Testis (tissue), 3 donors: ENCODE results near the gene SUMO1. TPM values are rescaled to one million over a fixed set of nuclear protein-coding genes. Genes with fewer than 3 reads are reported as not detected.

ENCODE experiments used
- DNase-seq: peaks from one replicate; pipeline ENCODE4 v3.0.0-alpha.2; 2019
- H3K27ac ChIP-seq, 2 donors: fragments of 200-600 bp; sonication (generic); one replicate each; pipeline ENCODE4 v1.5.1; 2019
- H3K27me3 ChIP-seq: fragments of 200-600 bp; sonication (generic); one replicate; pipeline ENCODE4 v1.5.1; 2019
- H3K36me3 ChIP-seq: fragments of 200-600 bp; sonication (generic); one replicate; pipeline ENCODE4 v1.5.1; 2017; ENCODE audit warnings: low read depth; ENCODE audit errors: missing control alignments
- H3K4me1 ChIP-seq: fragments of 200-600 bp; sonication (generic); one replicate; pipeline ENCODE4 v1.5.1; 2019
- H3K4me3 ChIP-seq, 2 donors: fragments of 200-600 bp; sonication (generic); one replicate each; pipeline ENCODE4 v1.5.1; 2017 to 2019
- H3K9me3 ChIP-seq: fragments of 200-600 bp; sonication (generic); one replicate; pipeline ENCODE4 v1.5.1; 2017
- POLR2A ChIP-seq: fragments of 450-650 bp; IDR thresholded peaks from one replicate; pipeline ENCODE4 v1.6.1; 2017; ENCODE audit warnings: antibody characterized with exemption, mild to moderate bottlenecking, moderate library complexity
- WGBS, 2 donors: methylation state at CpG; one replicate each; pipeline ENCODE4 v1.1.5; 2018; 5-methylcytosine and 5-hydroxymethylcytosine counted together
- intact Hi-C: fragments of 100-400 bp; cut with DNase I; formaldehyde crosslinking; loops from one replicate; pipeline ENCODE4 v1.15.1; 2023; ENCODE audit warnings: low total_unique reads
- polyA plus RNA-seq: library from polyadenylated mRNA; stranded (reverse); fragments of 350-450 nt; fragmentation: Illumina TruSeq; extraction: RNeasy Lipid Tissue Mini Kit (QIAGEN cat#74804); gene quantifications from one replicate; pipeline ENCODE4 v1.2.3, GENCODE V29; 2014; ENCODE audit warnings: low read depth, low replicate concordance; ENCODE audit not compliant: insufficient read depth
- total RNA-seq, 2 donors: library from RNA; depleted of rRNA; stranded (reverse); fragments of >200 nt; gene quantifications; one replicate each; pipeline ENCODE4 v1.2.3, GENCODE V29; 2016
- TF ChIP-seq, protein P1 (sequence below), 3 experiments: fragments of 450-650 bp in 2 of 3; fragments of 200-600 bp in 1 of 3; sonication (generic) in 1 of 3; IDR thresholded peaks; one replicate each; pipeline ENCODE4 v1.5.1; 2016 to 2019; ENCODE audit warnings: antibody characterized with exemption in 3 of 3, mild to moderate bottlenecking in 2 of 3, moderate library complexity in 1 of 3

SUMO1 gene
- total and polyA plus RNA-seq, 3 donors from 2014 or later, result 59.0 to 98.8 (median 61.4) TPM

DNA sequence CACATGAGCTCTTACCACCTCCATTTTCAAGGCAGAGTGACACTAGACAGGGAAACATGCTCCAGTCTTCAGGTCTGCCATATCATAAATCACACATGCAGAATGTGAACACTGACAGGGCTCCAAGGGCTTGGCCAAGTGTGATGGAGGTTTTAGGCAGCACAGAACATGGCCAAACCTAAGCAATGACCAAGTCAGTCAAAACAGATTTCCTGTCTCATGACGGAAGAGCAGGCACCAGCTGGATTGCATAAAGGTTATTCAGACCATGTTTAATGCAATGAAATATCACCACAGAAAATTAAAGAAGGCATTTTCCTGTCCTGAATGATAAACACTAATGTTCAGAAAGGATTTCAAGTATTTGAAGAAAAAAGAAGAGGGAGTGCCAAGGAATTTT, 72.5 kb downstream of the SUMO1 start:
- Histone ChIP-seq H3K27ac (no peak overlapping the region), H3K36me3 (no peaks in the 10 kb centered on the region), H3K4me1 (no peaks in the 10 kb centered on the region), H3K4me3 (no peak overlapping the region), H3K9me3 (no peaks in the 10 kb centered on the region), H3K27me3 (no peaks in the 10 kb centered on the region)
- no peak for DNase-seq
- TF ChIP-seq, protein P1, sequence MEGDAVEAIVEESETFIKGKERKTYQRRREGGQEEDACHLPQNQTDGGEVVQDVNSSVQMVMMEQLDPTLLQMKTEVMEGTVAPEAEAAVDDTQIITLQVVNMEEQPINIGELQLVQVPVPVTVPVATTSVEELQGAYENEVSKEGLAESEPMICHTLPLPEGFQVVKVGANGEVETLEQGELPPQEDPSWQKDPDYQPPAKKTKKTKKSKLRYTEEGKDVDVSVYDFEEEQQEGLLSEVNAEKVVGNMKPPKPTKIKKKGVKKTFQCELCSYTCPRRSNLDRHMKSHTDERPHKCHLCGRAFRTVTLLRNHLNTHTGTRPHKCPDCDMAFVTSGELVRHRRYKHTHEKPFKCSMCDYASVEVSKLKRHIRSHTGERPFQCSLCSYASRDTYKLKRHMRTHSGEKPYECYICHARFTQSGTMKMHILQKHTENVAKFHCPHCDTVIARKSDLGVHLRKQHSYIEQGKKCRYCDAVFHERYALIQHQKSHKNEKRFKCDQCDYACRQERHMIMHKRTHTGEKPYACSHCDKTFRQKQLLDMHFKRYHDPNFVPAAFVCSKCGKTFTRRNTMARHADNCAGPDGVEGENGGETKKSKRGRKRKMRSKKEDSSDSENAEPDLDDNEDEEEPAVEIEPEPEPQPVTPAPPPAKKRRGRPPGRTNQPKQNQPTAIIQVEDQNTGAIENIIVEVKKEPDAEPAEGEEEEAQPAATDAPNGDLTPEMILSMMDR (IDR thresholded peaks at IDR 0.05), result no peak
- no peak for TF ChIP-seq POLR2A
- WGBS, 2 donors, result 76 to 86% methylated on average over 1 of the region's 1 CpG
- intact Hi-C loops, result no loop called here

DNA sequence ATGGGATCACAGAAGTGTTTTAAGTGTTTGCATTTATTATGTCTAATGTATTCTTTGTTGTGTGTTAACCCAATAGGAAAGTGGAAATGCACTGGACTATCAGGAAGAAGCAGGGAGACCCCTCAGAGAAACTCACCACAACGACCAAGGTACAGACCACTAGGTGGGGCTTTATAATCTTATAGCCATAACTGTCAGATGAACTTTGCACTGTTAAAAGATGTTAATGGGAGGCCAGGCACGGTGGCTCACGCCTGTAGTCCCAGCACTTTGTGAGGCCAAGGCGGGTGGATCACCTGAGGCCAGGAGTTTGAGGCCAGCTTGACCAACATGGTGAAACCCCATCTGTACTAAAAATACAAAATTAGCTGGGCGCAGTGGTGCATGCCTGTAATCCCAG, 73.2 kb downstream of the SUMO1 start:
- TF ChIP-seq, protein P1 (IDR thresholded peaks at IDR 0.05), result no peak
- no peak for TF ChIP-seq POLR2A
- WGBS, 2 donors, result 89 to 90% methylated on average over 3 to 5 of the region's 5 CpGs
- Histone ChIP-seq H3K9me3 (no peaks in the 10 kb centered on the region), H3K27ac (no peak overlapping the region), H3K4me3 (no peak overlapping the region), H3K27me3 (no peaks in the 10 kb centered on the region), H3K36me3 (no peaks in the 10 kb centered on the region), H3K4me1 (no peaks in the 10 kb centered on the region)
- DNase-seq, result no peak
- intact Hi-C loops, result no loop called here

DNA sequence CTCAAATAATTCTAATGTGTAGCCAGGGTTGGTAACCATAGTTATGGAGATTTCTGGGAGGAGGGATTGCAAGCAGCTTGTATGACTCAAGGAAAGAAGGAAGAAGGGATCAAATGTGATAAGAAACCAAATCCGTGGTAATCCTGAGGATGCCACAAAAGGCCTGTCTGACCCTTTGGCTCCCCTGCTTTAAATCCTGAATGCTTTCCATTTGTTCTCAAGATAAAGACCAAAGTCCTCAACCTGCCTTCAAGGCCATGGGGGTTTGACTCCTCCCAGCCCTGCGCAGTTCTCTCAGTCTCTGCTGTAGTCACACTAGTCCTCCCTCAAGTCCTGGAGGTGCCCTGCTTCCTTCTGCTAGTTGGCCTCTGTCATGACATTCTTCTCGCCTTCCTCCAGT, 74.0 kb downstream of the SUMO1 start:
- DNase-seq, result no peak
- Histone ChIP-seq H3K4me3 (no peak overlapping the region), H3K27me3 (no peaks in the 10 kb centered on the region), H3K36me3 (no peaks in the 10 kb centered on the region), H3K4me1 (no peaks in the 10 kb centered on the region), H3K27ac (no peak overlapping the region), H3K9me3 (no peaks in the 10 kb centered on the region)
- intact Hi-C loops, result no loop called here
- TF ChIP-seq POLR2A, result no peak
- TF ChIP-seq, protein P1 (IDR thresholded peaks at IDR 0.05), result no peak
- 62 to 72% methylated on average over 3 of the region's 3 CpGs for WGBS, 2 donors

DNA sequence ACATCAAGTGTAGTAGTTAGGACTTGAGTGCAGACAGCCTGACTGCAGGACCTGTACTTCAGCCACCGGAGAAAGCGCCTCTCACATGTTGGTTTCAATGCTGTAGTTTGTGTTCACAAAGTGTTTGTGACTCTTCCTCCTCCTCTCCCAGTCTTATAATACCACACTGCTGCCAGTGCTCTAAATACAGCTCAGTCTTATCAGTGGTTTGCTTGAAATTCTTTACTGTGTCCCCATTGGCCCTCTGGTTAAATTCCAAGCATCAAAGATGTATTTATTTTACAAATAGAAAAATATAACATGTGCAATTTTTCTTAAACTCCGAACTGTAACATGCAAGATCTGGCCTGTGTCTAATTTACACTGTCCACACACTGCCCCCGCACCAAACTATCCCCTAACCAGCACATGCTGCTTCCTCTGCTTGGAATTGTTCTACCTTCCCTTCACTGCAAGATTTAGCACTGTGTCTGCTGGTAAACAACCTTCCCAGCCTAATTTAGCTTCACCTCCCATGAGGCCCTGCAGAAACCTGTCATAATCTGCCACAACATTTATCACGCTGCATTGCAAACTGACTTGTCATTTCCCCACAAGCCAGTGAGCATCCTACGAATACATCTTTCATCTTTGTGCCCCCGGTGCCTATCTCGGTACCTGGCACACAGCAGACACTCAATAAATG, 77.1 kb downstream of the SUMO1 start:
- H3K4me1 ChIP-seq, result no peaks in the 10 kb centered on the region
- H3K4me3 ChIP-seq, result no peak overlapping the region
- H3K9me3 ChIP-seq, result no peaks in the 10 kb centered on the region
- TF ChIP-seq, protein P1 (IDR thresholded peaks at IDR 0.05), result no peak
- no peak for TF ChIP-seq POLR2A
- H3K27me3 ChIP-seq, result no peaks in the 10 kb centered on the region
- no peaks in the 10 kb centered on the region for H3K36me3 ChIP-seq
- intact Hi-C loops, result no loop called here
- no peak overlapping the region for H3K27ac ChIP-seq
- DNase-seq, result no peak
- WGBS, 2 donors, result 75 to 76% methylated on average over 8 of the region's 8 CpGs

DNA sequence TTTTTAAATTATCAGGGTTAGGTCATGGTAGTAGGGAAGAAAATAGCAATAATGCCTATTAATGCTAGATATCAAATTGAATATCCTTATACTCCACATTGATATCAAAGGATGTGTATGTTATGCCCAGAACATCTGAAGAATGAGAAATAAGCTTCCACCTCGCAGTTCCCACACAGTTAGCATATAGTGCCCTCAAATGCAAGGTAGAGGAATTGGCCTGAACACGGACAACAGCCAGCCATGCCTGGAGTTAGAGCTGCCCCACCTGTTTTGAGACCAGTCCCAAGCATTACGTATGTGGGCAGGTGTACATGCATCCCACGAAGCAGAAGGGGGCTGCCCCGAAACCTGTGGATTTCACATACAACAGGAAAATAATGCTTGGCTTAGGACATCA, 79.6 kb downstream of the SUMO1 start:
- Histone ChIP-seq H3K4me3 (no peak overlapping the region), H3K36me3 (no peaks in the 10 kb centered on the region), H3K4me1 (no peaks in the 10 kb centered on the region), H3K9me3 (no peaks in the 10 kb centered on the region), H3K27me3 (no peaks in the 10 kb centered on the region), H3K27ac (no peak overlapping the region)
- WGBS, 2 donors, result 82 to 83% methylated on average over 5 of the region's 5 CpGs
- intact Hi-C loops, result no loop called here
- TF ChIP-seq, protein P1 (IDR thresholded peaks at IDR 0.05), result no peak
- no peak for TF ChIP-seq POLR2A
- peak; percentile 19 for DNase-seq
